GM23338 (cell line): ENCODE data around the gene LOXL1. TPM values are rescaled to one million over a fixed set of nuclear protein-coding genes. Genes with fewer than 3 reads are reported as not detected.
"Not testable (repeated sequence)": the region's sequence is repeated elsewhere in the genome, so short reads cannot be mapped to it uniquely, and the experiment has no call there.

Source experiments
- ATAC-seq: fragments of 200-7000 bp; cut with Tn5 transposase; 3 replicates; pipeline ENCODE4 v1.9.1; 2020
- DNase-seq: peaks from one replicate; pipeline ENCODE4 v3.0.0-alpha.2; 2015; ENCODE audit warnings: low spot score
- H2AFZ ChIP-seq: fragments of 200-600 bp; sonication (generic); 2 replicates; pipeline ENCODE4 v1.8.0; 2016; ENCODE audit warnings: antibody characterized with exemption, mild to moderate bottlenecking, moderate library complexity
- H3F3A ChIP-seq: fragments of 200-600 bp; sonication (generic); replicated peaks from 2 replicates; pipeline ENCODE4 v1.8.0; 2017; ENCODE audit warnings: antibody characterized with exemption, mixed run types, low read depth
- H3K27ac ChIP-seq: fragments of 200-600 bp; sonication (generic); 2 replicates; pipeline ENCODE4 v1.6.1; 2016; ENCODE audit warnings: low read depth
- H3K27me3 ChIP-seq: fragments of 200-600 bp; sonication (generic); 2 replicates; pipeline ENCODE4 v1.8.0; 2016; ENCODE audit warnings: mild to moderate bottlenecking, mixed run types, moderate library complexity; ENCODE audit not compliant: insufficient read depth
- H3K36me3 ChIP-seq: fragments of 200-600 bp; sonication (generic); 2 replicates; pipeline ENCODE4 v1.8.0; 2016; ENCODE audit warnings: mild to moderate bottlenecking; ENCODE audit not compliant: insufficient read depth
- H3K4me1 ChIP-seq: fragments of 200-600 bp; sonication (generic); 2 replicates; pipeline ENCODE4 v1.8.0; 2016; ENCODE audit warnings: mild to moderate bottlenecking, moderate library complexity; ENCODE audit not compliant: insufficient read depth
- H3K4me2 ChIP-seq: fragments of 200-600 bp; sonication (generic); 2 replicates; pipeline ENCODE4 v1.7.1; 2017; ENCODE audit warnings: mixed run types
- H3K4me3 ChIP-seq: fragments of 200-600 bp; sonication (generic); 2 replicates; pipeline ENCODE4 v1.6.1; 2016; ENCODE audit warnings: mixed run types
- H3K79me2 ChIP-seq: fragments of 200-600 bp; sonication (generic); replicated peaks from 2 replicates; pipeline ENCODE4 v1.8.0; 2017; ENCODE audit warnings: mild to moderate bottlenecking; ENCODE audit not compliant: insufficient read depth
- H3K9me2 ChIP-seq: fragments of 200-600 bp; sonication (generic); 2 replicates; pipeline ENCODE4 v1.8.0; 2017; ENCODE audit not compliant: insufficient read depth
- H4K20me1 ChIP-seq: fragments of 200-600 bp; sonication (generic); replicated peaks from 2 replicates; pipeline ENCODE4 v1.8.0; 2017; ENCODE audit warnings: mild to moderate bottlenecking; ENCODE audit not compliant: insufficient read depth
- H3K27ac Mint-ChIP-seq: 2 replicates; pipeline ENCODE4 v1.8.0; 2020; ENCODE audit warnings: inconsistent platforms, mild to moderate bottlenecking, moderate library complexity, mixed read lengths
- H3K27me3 Mint-ChIP-seq: 3 replicates; pipeline ENCODE4 v1.8.0; 2022; ENCODE audit warnings: low read depth, mild to moderate bottlenecking, moderate library complexity, mixed read lengths, inconsistent platforms; ENCODE audit not compliant: insufficient read depth, poor library complexity
- H3K36me3 Mint-ChIP-seq: 3 replicates; pipeline ENCODE4 v1.8.0; 2021; ENCODE audit warnings: low read depth, mild to moderate bottlenecking, inconsistent platforms, moderate library complexity, mixed read lengths
- H3K4me1 Mint-ChIP-seq: 3 replicates; pipeline ENCODE4 v1.8.0; 2020; ENCODE audit warnings: mild to moderate bottlenecking, inconsistent platforms, mixed read lengths
- H3K4me3 Mint-ChIP-seq: 3 replicates; pipeline ENCODE4 v1.8.0; 2021; ENCODE audit warnings: moderate library complexity, mild to moderate bottlenecking, inconsistent platforms, mixed read lengths
- H3K9me3 Mint-ChIP-seq: 3 replicates; pipeline ENCODE4 v1.8.0; 2020; ENCODE audit warnings: moderate library complexity, mild to moderate bottlenecking, inconsistent platforms, mixed read lengths
- CREB1 ChIP-seq: fragments of 250-450 bp; sonication (Bioruptor Pico); IDR thresholded peaks from 2 replicates; pipeline ENCODE4 v1.5.0; 2020; ENCODE audit warnings: low read depth, mild to moderate bottlenecking, moderate library complexity
- CTCF ChIP-seq, 2 experiments: fragments of 200-600 bp in 1 of 2; sonication (generic) in 1 of 2; conservative IDR thresholded peaks; 2 replicates each; pipeline versions ENCODE4 v1.5.1 to v1.6.1; 2016 to 2017; ENCODE audit warnings: antibody characterized with exemption in 2 of 2, low read depth in 2 of 2, mild to moderate bottlenecking in 2 of 2, moderate library complexity in 1 of 2
- ETS1 ChIP-seq: IDR thresholded peaks from 2 replicates; pipeline ENCODE4 v1.6.1; 2016; ENCODE audit warnings: antibody characterized with exemption
- EZH2 ChIP-seq: fragments of 200-600 bp; sonication (generic); IDR thresholded peaks from one replicate; pipeline ENCODE4 v1.8.0; 2017; ENCODE audit warnings: antibody characterized with exemption, mild to moderate bottlenecking, low read depth; ENCODE audit not compliant: unreplicated experiment
- EZH2phosphoT487 ChIP-seq: fragments of 200-600 bp; sonication (generic); IDR thresholded peaks from one replicate; pipeline ENCODE4 v1.8.1; 2018; ENCODE audit warnings: antibody characterized with exemption; ENCODE audit not compliant: unreplicated experiment
- JUNB ChIP-seq: IDR thresholded peaks from one replicate; pipeline ENCODE4 v1.6.1; 2016; ENCODE audit warnings: antibody characterized with exemption; ENCODE audit not compliant: unreplicated experiment
- NANOG ChIP-seq: IDR thresholded peaks from 2 replicates; pipeline ENCODE4 v1.6.1; 2016; ENCODE audit warnings: antibody characterized with exemption, borderline replicate concordance
- POLR2AphosphoS5 ChIP-seq: IDR thresholded peaks from 2 replicates; pipeline ENCODE4 v1.6.1; 2016; ENCODE audit warnings: antibody characterized with exemption, low read depth
- REST ChIP-seq: IDR thresholded peaks from one replicate; pipeline ENCODE4 v1.6.1; 2018; ENCODE audit warnings: antibody characterized with exemption; ENCODE audit not compliant: unreplicated experiment
- STAT1 ChIP-seq: IDR thresholded peaks from one replicate; pipeline ENCODE4 v1.6.1; 2016; ENCODE audit warnings: antibody characterized with exemption; ENCODE audit not compliant: unreplicated experiment
- ZNF114 ChIP-seq: fragments of 250-450 bp; sonication (Bioruptor Pico); IDR thresholded peaks from 2 replicates; pipeline ENCODE4 v1.5.0; 2020; ENCODE audit warnings: mild to moderate bottlenecking, moderate library complexity
- ZNF331 ChIP-seq: fragments of 250-450 bp; sonication (Bioruptor Pico); IDR thresholded peaks from 2 replicates; pipeline ENCODE4 v1.5.0; 2020; ENCODE audit warnings: low read depth, mild to moderate bottlenecking, moderate library complexity
- polyA plus RNA-seq: library from polyadenylated mRNA; unstranded; fragments of >200 nt; fragmentation: Nextera tagmentation; extraction: Ambion mirVana; gene quantifications from 2 replicates; pipeline ENCODE4 v1.2.1, GENCODE V29; 2016
- total RNA-seq: library from RNA; depleted of rRNA; stranded (reverse); fragments of >200 nt; shearing (Covaris generic); gene quantifications from 2 replicates; pipeline ENCODE4 v1.2.3, GENCODE V29; 2014

LOXL1 gene
- total and polyA plus RNA-seq, 2 experiments from 2014 or later = 6.9 to 10.8 TPM

- not testable (repeated sequence) for DNase-seq, H3K9me3 Mint-ChIP-seq, H3K4me3 Mint-ChIP-seq, H3K36me3 ChIP-seq, ATAC-seq, H2AFZ ChIP-seq, H4K20me1 ChIP-seq, H3K4me1 ChIP-seq, H3K79me2 ChIP-seq, H3K9me2 ChIP-seq, H3K27ac ChIP-seq, H3K4me1 Mint-ChIP-seq, H3K27ac Mint-ChIP-seq, H3K4me3 ChIP-seq, H3K36me3 Mint-ChIP-seq, H3K27me3 ChIP-seq, H3K27me3 Mint-ChIP-seq, H3K4me2 ChIP-seq, H3F3A ChIP-seq
Measured at GRCh38 chr15:73960472-73961070, 34.3 kb downstream of the LOXL1 start.

GRCh38 chr15:73962433-73962832 is 36.2 kb downstream of the LOXL1 start:
- no peak overlapping the region for H3K27ac Mint-ChIP-seq
- no peaks in the 10 kb centered on the region for H3K79me2 ChIP-seq
- H3K27me3 ChIP-seq = no peaks in the 10 kb centered on the region
- peaks cover 20% of the 10 kb centered on the region for H3K4me1 ChIP-seq
- no peak for ATAC-seq
- H3K27ac ChIP-seq = no peak overlapping the region
- no peak overlapping the region for H2AFZ ChIP-seq
- no peaks in the 10 kb centered on the region for H3K9me2 ChIP-seq
- H3K4me3 ChIP-seq = no peak overlapping the region
- H3K4me1 Mint-ChIP-seq = peaks cover 21% of the 10 kb centered on the region
- no peak overlapping the region for H3K4me2 ChIP-seq
- no peaks in the 10 kb centered on the region for H3F3A ChIP-seq
- no peaks in the 10 kb centered on the region for H3K36me3 ChIP-seq
- peaks cover 4% of the 10 kb centered on the region for H3K27me3 Mint-ChIP-seq
- no peak for DNase-seq
- H4K20me1 ChIP-seq = no peaks in the 10 kb centered on the region
- no peaks in the 10 kb centered on the region for H3K9me3 Mint-ChIP-seq
- H3K36me3 Mint-ChIP-seq = no peaks in the 10 kb centered on the region
- H3K4me3 Mint-ChIP-seq = no peak overlapping the region
- TF ChIP-seq ZNF331 (CRISPR knock-in tag) = no peak
- no peak for TF ChIP-seq REST
- TF ChIP-seq STAT1 = no peak
- TF ChIP-seq EZH2 = no peak
- no peak for TF ChIP-seq ZNF114 (CRISPR knock-in tag)
- no peak for TF ChIP-seq CTCF (conservative IDR thresholded peaks at IDR 0.05; ENCODE audit: low read depth in 2 of 2)
- TF ChIP-seq POLR2AphosphoS5 = no peak
- no peak for TF ChIP-seq NANOG
- TF ChIP-seq JUNB = no peak
- TF ChIP-seq ETS1 = no peak
- no peak for TF ChIP-seq EZH2phosphoT487
- TF ChIP-seq CREB1 = no peak
